Stimulated activated CD8-positive, alpha-beta memory T cell treated with anti-CD3 and anti-CD28 coated beads, Interleukin-12 subunit alpha, Interleukin-12 subunit beta, amount 100 ng/mL, for 1 hour (primary cell): ENCODE results near the gene PSME4.

ENCODE experiments used
- DNase-seq: peaks from one replicate; pipeline ENCODE4 v3.0.0-alpha.2; 2020; ENCODE audit warnings: low read depth

The PSME4 gene, protein sequence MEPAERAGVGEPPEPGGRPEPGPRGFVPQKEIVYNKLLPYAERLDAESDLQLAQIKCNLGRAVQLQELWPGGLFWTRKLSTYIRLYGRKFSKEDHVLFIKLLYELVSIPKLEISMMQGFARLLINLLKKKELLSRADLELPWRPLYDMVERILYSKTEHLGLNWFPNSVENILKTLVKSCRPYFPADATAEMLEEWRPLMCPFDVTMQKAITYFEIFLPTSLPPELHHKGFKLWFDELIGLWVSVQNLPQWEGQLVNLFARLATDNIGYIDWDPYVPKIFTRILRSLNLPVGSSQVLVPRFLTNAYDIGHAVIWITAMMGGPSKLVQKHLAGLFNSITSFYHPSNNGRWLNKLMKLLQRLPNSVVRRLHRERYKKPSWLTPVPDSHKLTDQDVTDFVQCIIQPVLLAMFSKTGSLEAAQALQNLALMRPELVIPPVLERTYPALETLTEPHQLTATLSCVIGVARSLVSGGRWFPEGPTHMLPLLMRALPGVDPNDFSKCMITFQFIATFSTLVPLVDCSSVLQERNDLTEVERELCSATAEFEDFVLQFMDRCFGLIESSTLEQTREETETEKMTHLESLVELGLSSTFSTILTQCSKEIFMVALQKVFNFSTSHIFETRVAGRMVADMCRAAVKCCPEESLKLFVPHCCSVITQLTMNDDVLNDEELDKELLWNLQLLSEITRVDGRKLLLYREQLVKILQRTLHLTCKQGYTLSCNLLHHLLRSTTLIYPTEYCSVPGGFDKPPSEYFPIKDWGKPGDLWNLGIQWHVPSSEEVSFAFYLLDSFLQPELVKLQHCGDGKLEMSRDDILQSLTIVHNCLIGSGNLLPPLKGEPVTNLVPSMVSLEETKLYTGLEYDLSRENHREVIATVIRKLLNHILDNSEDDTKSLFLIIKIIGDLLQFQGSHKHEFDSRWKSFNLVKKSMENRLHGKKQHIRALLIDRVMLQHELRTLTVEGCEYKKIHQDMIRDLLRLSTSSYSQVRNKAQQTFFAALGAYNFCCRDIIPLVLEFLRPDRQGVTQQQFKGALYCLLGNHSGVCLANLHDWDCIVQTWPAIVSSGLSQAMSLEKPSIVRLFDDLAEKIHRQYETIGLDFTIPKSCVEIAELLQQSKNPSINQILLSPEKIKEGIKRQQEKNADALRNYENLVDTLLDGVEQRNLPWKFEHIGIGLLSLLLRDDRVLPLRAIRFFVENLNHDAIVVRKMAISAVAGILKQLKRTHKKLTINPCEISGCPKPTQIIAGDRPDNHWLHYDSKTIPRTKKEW (N-terminal part only)

DNA sequence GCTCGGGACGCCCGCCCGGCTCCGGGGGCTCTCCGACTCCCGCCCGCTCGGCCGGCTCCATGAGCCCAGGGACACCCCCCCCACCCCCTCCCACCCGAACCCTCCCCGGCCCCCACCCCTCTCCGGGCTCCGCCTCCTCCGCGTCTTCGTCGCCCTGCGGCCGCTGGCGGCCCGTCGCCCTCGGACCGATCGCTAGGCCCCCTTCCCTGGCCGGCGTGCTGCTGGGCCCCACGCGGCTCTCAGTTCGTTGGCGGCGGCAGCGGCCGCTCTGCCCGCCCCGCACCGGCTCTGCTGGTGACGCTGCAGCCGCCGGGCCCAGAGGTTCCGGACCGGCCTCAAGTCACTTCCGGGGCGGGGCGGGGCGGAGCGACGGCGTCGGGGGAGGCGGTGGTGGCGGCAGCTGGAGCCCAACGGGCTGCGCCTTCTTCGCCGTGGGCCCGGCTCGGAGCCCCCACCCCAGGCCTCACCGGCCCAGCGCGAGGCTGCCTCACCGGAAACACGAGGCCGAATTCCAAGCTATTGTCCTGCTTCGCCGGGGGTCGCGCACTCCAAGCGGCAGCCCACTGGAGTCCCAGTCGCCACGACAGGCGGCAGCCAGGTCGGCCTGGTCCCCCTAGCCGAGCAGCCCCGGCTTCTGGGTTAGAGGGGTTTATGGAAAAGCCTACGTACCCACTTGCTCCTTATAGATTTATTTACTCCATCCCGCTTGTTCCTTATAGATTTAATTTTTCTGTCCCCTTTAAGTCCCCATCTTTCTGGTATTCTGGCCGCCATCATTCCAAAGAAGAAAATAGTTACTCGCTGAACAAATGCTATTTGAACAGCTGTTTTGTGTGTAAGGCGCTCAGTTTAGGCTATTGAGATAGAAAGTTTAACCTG is at the start of gene PSME4:
Gene PSME4, minus strand, starts transcription at position 270 of the 879 bp plus-strand sequence. Its CDS starts 209 bp downstream, at position 61.
- peak; percentile 90 for DNase-seq

DNA sequence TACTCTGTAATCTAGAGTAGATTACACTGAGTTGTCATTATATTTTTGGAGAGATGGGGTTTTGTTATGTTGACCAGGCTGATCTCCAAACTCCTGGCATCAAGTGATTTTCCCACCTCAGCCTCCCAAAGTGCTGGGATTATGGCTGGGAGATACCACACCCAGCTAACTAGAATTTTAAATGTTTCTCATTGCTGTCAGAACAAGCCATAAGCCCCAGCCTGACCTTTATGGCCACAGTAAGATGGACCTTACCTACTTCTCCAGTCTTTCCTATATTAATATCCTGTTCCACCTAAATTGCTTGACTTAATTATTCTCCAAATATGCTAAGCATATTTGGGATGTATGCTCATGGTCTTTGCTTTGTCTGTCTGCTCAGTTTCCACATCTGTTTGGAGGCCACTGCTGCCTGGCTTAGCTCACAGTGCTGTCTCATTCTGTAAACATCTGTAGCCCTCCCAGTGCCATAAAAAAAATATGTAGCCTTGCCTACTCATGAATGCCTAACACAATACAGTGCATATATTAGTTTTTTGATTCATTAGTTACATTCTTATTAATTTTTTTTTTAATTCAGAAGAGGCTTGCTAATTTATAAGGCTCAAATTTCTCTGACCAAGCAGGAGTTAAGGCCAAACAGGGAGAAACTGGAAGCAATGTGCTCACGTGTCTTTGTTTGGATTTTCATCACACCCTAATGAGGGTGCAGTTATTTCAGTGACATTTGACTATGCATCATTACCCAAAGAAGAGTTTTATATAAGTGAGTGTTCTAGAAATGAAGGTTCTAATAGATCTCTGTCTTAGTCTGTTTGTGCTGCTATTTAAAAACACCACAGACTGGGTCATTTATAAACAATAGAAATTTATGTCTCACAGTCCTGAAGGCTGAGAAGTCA is 45.3 kb upstream of the PSME4 start:
- DNase-seq: no peak

DNA sequence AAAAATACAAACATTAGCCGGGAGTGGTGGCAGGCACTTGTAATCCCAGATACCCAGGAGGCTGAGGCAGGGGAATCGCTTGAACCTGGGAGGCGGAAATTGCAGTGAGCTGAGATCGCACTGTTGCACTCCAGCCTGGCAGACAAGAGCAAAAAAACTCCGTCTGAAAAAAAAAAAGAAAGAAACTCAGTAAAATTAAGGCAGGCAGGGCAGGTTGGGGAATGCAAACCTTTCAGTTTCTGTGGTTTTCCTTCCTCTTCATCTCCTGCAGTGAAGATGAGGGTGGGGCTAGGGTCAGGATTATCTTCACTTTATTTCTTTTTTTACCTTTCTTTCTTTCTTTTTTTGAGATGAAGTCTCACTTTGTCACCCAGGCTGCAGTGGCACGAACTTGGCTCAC is 43.2 kb upstream of the PSME4 start:
- no peak for DNase-seq

GRCh38 chr2:54012538-54013141 is 41.8 kb upstream of the PSME4 start:
- DNase-seq: no peak

- DNase-seq: no peak
Measured at GRCh38 chr2:54009549-54009948, 38.8 kb upstream of the PSME4 start.

DNA sequence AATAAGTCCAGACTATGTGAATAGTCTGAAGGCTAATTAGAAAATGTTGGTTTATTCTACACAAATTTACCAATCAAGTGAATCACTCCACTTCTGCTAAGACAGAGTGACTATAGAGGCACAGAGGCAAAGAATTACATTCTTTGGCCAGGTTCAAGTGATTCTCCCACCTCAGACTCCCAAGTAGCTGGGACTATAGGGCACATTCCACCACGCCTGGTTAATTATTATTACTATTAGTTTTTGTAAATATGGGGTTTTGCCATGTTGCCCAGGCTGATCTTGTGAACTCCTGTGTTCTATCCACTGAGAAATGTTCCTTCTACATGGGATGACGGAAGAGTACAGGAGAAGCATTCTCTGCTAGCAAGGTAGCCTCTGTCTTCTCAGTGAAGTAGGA is 37.6 kb upstream of the PSME4 start:
- no peak for DNase-seq

DNA sequence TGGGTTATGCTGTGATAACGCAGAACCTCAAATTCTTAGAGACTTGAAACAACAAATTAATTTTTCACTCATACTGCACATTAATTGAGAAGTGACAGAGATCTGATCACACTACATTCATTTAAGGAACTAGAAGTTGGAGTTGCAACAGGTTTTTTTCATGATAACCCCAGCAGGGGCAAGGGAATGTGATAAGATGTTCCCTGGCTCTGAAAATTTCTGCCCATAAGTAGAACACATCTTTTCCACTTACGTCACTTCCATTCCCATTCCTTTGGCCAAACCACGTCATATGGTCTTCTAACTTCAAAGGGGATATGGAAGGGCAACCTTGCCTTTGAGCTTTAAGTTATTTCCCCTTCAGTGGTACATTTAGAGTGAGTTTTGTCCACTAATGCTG is 29.7 kb upstream of the PSME4 start:
- DNase-seq: no peak

GRCh38 chr2:54000122-54000521 is 29.3 kb upstream of the PSME4 start:
- no peak for DNase-seq

- DNase-seq: no peak
Measured at GRCh38 chr2:53998834-53999233, 28.0 kb upstream of the PSME4 start.

DNA sequence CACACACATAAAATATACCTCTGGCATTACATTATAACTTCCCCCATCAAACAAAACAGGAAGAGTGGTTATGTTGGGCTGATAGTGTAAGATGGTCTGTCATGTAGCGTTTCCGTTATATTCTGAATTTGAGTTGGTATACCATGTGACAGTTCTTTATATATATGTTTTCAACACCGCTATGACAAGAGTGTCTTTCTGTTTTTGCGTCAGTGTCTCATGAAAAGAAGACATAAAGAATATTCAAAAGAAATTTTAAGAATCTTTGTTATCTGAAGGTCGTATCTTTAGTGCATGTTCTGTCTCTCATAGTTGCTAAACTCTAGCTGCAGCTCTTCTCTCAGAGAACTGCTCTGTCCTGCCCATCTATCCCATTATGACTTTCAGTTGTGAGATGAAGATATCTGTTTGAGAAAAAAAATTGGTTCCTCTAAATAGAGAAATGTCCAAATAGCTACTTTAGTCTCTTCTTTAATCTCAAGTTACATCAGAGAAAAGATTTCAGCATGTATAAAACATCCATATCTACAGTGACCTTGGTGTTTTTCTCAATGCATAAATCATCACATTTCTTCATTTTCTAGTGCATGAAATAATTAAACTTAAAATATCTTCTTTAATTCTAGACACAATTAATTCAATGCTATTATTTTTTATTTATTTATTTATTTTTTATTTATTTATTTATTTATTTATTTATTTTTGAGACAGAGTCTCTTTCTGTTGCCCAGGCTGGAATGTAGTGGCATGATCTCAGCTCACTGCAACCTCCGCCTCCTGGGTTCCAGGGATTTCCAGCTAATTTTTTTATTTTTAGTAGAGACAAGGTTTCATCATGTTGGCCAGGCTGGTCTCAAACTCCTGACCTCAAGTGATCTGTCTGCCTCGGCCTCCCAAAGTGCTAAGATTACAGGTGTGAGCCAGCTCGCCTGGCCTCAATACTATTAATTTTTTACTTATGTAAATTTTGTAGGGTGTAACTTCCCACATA is 24.3 kb upstream of the PSME4 start:
- DNase-seq: no peak

DNA sequence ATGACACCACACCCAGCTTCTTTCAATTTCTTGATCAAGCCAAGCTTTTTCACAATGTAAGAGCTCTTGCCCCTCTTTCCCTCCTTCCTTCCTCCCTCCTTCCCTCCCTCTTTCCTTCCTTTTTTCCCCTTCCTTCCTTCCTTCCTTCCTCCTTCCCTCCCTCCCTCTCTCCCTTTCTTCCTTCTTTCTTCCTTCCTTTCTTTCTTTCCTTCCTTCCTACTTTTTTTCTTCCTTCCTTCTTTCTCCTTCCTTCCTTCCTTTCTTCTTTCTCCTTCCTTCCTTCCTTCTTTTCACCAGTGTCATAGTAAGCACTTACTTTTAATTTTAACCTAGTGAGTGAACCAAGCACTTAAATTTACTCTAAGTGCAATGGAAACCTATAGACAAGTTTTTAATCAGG is 21.2 kb upstream of the PSME4 start:
- DNase-seq: no peak

DNA sequence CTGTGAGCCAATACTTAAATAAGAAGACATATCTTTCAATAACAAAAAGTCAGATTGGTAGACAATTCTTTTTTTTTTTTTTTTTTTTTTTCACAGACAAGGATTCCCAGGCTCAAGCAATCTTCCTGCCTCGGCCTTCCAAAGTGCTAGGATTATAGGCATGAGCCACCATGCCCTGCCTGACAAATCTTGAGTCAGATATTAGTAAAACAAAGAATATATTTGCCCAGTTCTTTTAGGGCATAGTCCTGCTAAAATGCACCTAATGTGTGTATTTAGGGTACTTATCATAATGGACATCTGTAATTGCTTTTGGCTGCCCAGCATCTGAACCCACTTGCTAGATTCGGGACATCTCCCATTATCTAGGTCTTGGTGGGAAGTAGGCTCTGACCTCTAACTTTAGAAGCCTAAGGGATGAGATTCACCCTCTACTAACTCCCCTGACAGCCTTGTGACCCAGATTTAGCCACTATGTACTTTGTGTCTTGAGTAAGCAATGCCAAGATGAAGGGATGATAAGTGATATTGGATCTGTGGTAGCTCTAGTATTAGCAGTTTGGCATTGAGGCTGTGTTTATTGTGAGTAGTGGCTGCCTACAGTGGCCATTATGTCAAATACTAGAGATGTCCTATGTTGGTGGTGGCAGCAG is 18.5 kb upstream of the PSME4 start:
- DNase-seq: no peak

GRCh38 chr2:53987336-53987921 is 16.6 kb upstream of the PSME4 start:
- DNase-seq: no peak

DNA sequence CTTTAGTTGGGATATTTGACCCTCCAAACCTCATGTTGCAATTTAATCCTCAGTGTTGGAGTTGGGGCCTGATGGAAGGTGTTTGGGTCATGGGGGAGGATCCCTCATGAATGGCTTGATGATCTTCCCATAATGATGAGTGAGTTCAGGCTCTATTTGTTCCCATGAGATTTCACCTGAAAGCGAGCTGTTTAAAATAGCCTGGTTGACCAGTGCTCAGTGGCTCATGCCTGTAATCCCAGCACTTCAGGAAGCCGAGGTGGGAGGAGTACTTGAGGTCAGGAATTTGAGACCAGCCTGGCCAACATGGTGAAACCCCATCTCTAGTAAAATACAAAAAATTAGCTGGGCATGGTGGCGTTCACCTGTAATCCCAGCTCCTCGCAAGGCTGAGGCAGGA is 14.9 kb upstream of the PSME4 start:
- DNase-seq: no peak

DNA sequence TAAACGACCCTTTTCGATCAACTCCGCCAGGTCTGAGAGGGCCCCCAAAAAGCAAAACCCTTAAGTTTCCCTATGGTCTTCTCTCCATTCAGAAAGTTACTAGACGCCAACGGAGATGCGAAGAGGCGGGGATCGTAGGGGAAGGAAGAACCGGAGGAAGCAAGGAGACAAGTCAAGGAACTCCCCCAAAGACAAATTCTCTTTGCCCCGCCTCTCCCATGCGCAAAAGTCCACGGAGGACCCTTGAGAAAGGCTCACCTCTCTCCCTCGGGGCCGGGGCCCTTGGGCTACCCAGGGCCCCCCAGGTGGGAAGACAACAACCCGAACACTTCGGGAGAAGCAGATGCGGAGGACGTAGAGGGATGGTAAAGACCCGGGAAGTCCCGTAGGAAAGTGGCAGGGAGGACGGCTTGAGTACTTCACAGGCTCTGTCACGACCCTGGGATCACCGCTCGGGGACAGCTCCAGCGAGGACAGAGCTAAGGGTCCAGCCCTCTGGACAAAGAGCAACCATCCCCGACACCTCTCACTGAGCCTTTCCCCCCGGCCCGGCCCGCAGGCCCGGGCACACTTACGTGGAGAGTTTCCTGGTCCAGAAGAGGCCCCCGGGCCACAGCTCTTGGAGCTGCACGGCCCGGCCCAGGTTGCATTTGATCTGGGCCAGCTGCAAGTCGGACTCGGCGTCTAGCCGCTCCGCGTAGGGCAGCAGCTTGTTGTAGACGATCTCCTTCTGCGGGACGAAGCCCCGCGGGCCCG is 647 bp downstream of the PSME4 start:
- DNase-seq: no peak

GRCh38 chr2:53969285-53969967 is 1.4 kb downstream of the PSME4 start:
- no peak for DNase-seq
